ENCODE data around the gene SELENON. TPM values are rescaled to one million over a fixed set of nuclear protein-coding genes. Genes with fewer than 3 reads are reported as not detected.

The SELENON gene
- total RNA-seq, 1 donor from 2014 or later: 263 TPM

- no peak for DNase-seq (ENCODE audit: extremely low read depth, low read depth, low spot score)
These were observed 30.2 kb upstream of the SELENON start for GRCh38 chr1:25769625-25770383.

DNA sequence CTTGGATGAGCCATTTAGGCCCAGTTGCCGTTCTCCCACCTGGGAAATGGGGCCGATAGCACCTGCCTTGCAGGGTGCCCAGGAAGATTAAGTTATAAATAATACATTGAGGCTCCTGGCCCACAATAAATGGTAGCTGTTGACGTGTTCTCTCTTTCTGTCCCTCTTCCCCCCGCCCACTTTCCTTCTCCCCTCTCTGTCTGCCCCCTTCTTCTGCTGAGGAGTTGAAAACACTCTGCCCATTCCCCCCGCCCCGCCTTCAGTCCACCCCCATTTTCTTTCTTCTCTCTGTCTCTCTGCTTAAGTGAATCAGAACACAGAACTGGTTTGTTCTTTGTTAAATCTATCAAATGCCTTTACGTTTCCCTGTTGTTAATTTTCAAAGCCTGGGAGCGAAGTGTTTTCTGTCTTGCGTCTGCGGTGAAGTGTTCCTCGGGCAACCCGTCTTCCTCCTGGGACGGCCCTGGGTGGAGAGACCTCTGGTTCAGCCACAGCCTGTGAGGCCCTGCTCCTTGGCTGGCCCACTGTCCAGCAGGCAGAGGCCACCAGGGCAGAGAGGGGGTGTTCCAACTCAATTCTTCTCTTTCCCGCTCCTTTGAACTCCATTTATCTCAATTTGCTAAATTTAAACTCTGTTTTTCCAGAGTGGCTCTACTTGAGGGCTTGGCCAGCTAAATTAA, 29.3 kb upstream of the SELENON start:
- no peak for DNase-seq (ENCODE audit: extremely low read depth, low read depth, low spot score)

GRCh38 chr1:25771221-25772114, 28.5 kb upstream of the SELENON start:
- DNase-seq (ENCODE audit: extremely low read depth, low read depth, low spot score): no peak

DNA sequence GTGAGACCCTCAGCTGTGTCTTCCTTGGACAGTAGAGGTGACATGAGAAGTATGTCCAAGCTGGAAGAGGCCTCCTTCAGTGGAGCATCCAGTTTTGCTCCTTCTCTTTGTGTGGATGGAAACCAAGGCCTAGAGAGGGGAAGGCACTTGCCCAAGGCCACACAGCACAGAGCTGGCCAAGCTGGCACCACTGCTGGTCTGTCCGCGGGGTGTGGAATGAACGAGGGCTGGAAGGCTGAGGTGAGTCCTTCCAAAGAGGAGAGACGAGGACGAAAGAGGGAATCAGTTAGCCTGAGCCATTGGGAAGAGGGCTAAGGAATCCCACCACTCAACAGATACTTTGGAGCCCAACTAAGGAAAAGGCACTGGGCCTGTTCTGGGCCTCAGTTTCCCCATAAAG, 27.8 kb upstream of the SELENON start:
- no peak for DNase-seq (ENCODE audit: extremely low read depth, low read depth, low spot score)

GRCh38 chr1:25772692-25773245, 27.2 kb upstream of the SELENON start:
- no peak for DNase-seq (ENCODE audit: extremely low read depth, low read depth, low spot score)

GRCh38 chr1:25773441-25774125, 26.4 kb upstream of the SELENON start:
- DNase-seq (ENCODE audit: extremely low read depth, low read depth, low spot score): no peak

DNA sequence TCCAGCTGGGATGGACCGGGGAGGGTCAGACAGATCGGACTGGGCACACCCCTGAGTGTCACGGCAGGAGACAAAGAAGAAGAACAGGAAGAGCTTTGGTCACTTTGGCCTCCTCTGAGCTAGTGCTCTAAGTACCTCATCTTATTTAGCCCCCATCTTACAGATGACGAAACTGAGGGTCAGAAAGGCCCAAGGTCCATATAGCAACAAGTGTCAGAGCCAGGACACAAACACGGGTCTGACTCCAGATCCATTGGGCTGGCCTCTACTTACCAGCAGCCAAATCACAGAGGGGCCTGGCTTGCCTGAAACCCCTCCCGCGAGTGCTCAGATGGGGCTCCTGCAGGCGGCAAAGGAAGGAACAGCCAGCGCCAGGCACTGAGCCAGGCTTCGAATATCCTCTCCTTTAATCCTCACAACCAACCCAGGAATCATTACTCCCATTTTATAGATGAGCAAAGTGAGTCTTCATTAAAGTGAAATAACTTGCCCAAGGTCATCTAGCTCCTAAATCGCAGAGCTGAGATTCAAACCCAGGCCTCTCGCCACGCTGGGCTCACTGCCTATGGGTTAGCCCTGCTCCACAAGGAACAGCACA, 25.7 kb upstream of the SELENON start:
- DNase-seq (ENCODE audit: extremely low read depth, low read depth, low spot score): no peak

- DNase-seq (ENCODE audit: extremely low read depth, low read depth, low spot score): no peak
These were observed 24.8 kb upstream of the SELENON start for GRCh38 chr1:25774921-25775771.

DNA sequence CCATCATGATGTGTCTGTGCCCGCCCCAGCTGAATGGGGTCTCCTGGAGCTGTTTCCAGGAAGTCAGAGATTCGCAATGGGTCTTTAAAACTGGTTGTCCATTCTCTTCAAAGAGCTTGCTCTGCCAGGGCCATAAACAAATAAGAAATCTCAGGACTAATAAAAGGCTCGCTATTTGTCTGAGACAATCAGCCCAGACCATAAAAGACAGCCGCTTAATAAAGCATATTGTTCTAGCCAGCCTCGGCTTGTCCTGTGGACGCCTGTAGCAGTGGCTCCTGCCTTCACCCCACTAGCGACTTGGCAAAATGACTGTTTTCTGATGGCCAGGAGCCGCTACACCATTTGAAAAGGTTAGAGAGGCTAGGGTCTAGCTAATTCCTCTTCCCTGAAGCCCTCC, 20.6 kb upstream of the SELENON start:
- no peak for DNase-seq (ENCODE audit: extremely low read depth, low read depth, low spot score)

DNA sequence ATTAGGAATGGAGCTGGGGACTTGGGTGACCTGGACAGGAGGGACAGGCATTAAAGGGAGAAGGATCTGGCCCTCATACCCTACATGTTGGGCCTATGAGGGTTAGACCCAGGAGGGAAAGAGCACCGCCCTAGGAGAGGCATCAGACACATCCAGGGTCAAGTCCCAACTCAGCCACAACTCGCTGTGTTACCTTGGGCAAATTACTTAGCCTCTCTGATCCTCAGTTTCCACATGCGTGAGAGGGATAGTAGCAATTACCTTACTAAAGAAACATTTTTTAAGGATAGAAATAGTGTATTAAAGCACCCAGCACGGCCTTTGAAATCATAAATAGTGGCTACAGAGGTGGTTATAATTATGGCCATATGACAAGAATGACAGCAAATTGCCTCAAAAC, 20.1 kb upstream of the SELENON start:
- DNase-seq (ENCODE audit: extremely low read depth, low read depth, low spot score): no peak

GRCh38 chr1:25780318-25781129, 19.5 kb upstream of the SELENON start:
- no peak for DNase-seq (ENCODE audit: extremely low read depth, low read depth, low spot score)

GRCh38 chr1:25781130-25781433, 18.9 kb upstream of the SELENON start:
- no peak for DNase-seq (ENCODE audit: extremely low read depth, low read depth, low spot score)

GRCh38 chr1:25782608-25783201, 17.3 kb upstream of the SELENON start:
- DNase-seq (ENCODE audit: extremely low read depth, low read depth, low spot score): no peak

DNA sequence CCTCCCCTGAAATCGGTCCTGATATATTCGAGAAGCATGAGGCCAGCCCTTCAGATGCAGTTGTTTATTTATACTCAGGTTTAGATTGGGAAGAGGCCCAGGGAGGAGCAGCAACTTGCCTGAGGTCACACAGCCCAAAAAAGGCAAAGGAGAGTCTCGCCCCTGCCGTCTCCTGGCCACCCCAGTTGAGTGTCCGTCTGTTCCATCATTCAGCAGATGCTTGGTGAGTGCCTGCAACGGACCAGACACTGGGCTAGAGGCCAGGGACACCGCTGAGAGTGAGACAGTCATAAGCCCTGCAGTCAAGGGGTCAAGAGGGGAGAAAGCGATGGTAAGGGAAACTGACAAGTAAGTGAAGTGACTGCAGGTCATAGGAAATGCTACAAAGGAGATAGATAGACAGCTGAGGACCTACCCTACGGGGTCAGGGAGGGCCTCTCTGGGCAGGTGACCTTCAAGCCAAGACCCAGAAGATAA, 15.4 kb upstream of the SELENON start:
- no peak for DNase-seq (ENCODE audit: extremely low read depth, low read depth, low spot score)

DNA sequence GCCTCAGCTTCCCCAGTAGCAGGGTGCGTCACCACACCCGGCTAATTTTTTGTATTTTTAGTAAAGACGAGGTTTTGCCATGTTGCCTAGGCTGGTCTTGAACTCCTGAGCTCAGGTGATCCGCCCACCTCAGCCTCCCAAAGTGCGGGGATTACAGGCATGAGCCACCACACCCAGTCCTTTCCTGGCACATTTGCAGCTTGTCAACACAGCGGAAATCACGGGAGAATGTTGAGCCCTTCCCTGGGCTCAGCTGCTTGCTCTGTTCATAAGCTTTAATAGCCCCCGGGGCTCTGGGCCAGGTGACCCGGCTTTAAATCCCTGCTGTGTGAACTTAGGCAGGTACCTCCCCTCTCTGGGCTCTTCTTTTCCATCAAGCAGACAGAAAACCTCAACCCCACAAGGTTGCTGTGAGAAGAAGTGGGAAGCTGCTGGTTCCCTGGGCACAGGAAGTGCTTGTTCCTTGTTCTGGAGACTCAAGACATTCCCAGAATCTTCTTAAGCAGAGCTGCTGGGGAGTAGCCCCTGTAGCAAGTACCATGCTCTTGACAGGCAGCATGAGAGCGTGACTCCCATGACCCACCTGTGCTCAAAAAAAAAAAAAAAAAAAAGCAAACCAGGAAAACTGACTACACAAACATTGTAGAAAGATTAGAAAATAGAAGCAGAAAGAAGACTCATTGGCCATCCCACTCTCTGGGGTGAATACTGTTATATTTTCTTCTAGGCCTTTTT, 14.5 kb upstream of the SELENON start:
- DNase-seq (ENCODE audit: extremely low read depth, low read depth, low spot score): no peak

DNA sequence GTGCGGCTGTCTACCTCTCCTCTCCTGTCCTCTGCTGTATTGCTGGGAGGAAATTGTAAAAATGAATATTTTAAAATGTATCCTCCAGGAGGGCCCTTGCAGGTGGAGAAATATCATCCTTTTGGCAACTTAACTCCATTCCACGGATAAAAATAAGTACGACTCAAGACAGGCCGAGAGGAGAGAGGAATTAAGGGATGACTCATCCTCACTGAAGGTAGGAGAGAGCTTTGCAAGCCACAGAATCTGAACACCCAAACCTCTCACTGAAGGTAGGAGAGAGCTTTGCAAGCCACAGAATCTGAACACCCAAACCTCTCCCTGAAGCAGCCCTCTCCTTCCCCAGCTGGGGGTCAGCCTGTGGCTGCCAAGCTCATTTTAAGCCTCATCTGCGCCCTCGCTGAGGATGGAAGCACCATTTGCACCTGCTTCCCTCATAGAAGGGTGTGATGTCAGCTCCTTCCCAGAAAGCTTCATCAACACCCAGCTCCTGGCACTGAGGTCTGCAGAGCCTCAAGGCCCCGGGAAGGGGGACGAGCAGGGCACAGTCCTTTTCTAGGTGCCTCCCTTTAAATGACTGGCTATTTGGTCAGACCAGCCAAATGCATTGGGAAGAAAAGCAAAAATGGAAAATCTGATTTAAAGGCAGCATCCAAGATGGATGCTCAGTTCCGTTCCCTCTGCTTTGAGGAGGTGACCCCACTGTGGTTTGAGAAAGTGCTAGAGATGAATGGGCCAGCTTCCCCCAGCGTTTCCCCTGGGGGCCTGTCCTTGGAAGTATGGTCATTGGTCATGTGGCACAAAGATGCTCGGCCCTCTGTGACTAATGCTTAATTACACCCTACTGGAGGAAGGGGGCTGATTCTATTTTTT, 12.9 kb upstream of the SELENON start:
- no peak for DNase-seq (ENCODE audit: extremely low read depth, low read depth, low spot score)

Data from glomerular endothelial cell (primary cell).